GM19395 (cell line): ENCODE data around the gene TUBB8.
"Not testable (repeated sequence)": the region's sequence is repeated elsewhere in the genome, so short reads cannot be mapped to it uniquely, and the experiment has no call there.

Source experiments
- ATAC-seq: cut with Tn5 transposase; IDR thresholded peaks from one replicate; pipeline ENCODE4 v1.9.1; 2021; ENCODE audit warnings: mild to moderate bottlenecking, moderate library complexity; ENCODE audit not compliant: unreplicated experiment

TUBB8 gene

GRCh38 chr10:48996-49395 lies at the start of gene TUBB8:
TSS of gene TUBB8 (minus strand) at chr10:49296. CDS start at chr10:49238, 58 bp downstream.
- no peak for ATAC-seq

- ATAC-seq: no peak
These were observed 47.4 kb upstream of the TUBB8 start for GRCh38 chr10:96466-96865.

- ATAC-seq: no peak
These were observed 46.4 kb upstream of the TUBB8 start for GRCh38 chr10:95356-96115.

GRCh38 chr10:94613-95012 lies 45.5 kb upstream of the TUBB8 start:
- ATAC-seq: no peak

- ATAC-seq: no peak
These were observed 43.8 kb upstream of the TUBB8 start for GRCh38 chr10:92846-93245.

GRCh38 chr10:92153-92552 lies 43.1 kb upstream of the TUBB8 start:
- no peak for ATAC-seq

GRCh38 chr10:91313-91712 lies 42.2 kb upstream of the TUBB8 start:
- no peak for ATAC-seq

GRCh38 chr10:90161-90560 lies 41.1 kb upstream of the TUBB8 start:
- no peak for ATAC-seq

- ATAC-seq: no peak
These were observed 40.2 kb upstream of the TUBB8 start for GRCh38 chr10:89248-89647.

GRCh38 chr10:88253-88652 lies 39.2 kb upstream of the TUBB8 start:
- ATAC-seq: no peak

GRCh38 chr10:87177-88080 lies 38.3 kb upstream of the TUBB8 start:
- no peak for ATAC-seq

- ATAC-seq: no peak
These were observed 36.9 kb upstream of the TUBB8 start for GRCh38 chr10:86031-86430.

GRCh38 chr10:85044-85443 lies 35.9 kb upstream of the TUBB8 start:
- ATAC-seq: no peak

- no peak for ATAC-seq
These were observed 34.9 kb upstream of the TUBB8 start for GRCh38 chr10:83930-84530.

GRCh38 chr10:80477-81105 lies 31.5 kb upstream of the TUBB8 start:
- ATAC-seq: no peak

GRCh38 chr10:79532-80215 lies 30.6 kb upstream of the TUBB8 start:
- ATAC-seq: no peak

- ATAC-seq: no peak
These were observed 29.5 kb upstream of the TUBB8 start for GRCh38 chr10:78556-78955.

GRCh38 chr10:74266-74621 lies 25.1 kb upstream of the TUBB8 start:
- not testable (repeated sequence) for ATAC-seq

- ATAC-seq: not testable (repeated sequence)
These were observed 24.6 kb upstream of the TUBB8 start for GRCh38 chr10:73543-74265.

GRCh38 chr10:68156-68555 lies 19.1 kb upstream of the TUBB8 start:
- ATAC-seq: not testable (repeated sequence)
